HL-60 (cell line): Measurements from ENCODE around the gene FOXP2.

Experiments
- DNase-seq, 2 experiments: peaks; one replicate each; pipeline ENCODE4 v3.0.0-alpha.2; 2010 to 2020; ENCODE audit warnings: low read depth in 1 of 2, low spot score in 1 of 2
- H3K27ac ChIP-seq: fragments of 250-450 bp; sonication (Bioruptor Pico); replicated peaks from 2 replicates; pipeline ENCODE4 v1.5.1; 2020; ENCODE audit warnings: mild to moderate bottlenecking, moderate library complexity
- H3K27me3 ChIP-seq: fragments of 250-450 bp; sonication (Bioruptor Pico); 2 replicates; pipeline ENCODE4 v1.5.1; 2021; ENCODE audit warnings: mild to moderate bottlenecking, moderate library complexity; ENCODE audit not compliant: insufficient read depth, poor library complexity, severe bottlenecking
- H3K4me3 ChIP-seq: replicated peaks from 2 replicates; pipeline ENCODE4 v1.5.1; 2011; ENCODE audit warnings: mild to moderate bottlenecking, control low read depth, low read length; ENCODE audit not compliant: insufficient read depth
- CTCF ChIP-seq: IDR thresholded peaks from one replicate; pipeline ENCODE4 v1.5.1; 2011; ENCODE audit warnings: low read length, control low read depth, inconsistent platforms; ENCODE audit not compliant: insufficient read depth
- GABPA ChIP-seq: IDR thresholded peaks from 2 replicates; pipeline ENCODE4 v1.6.1; 2012; ENCODE audit warnings: low read depth
- POLR2AphosphoS5 ChIP-seq: IDR thresholded peaks from 2 replicates; pipeline ENCODE4 v1.6.1; 2012; ENCODE audit warnings: low read depth
- REST ChIP-seq: IDR thresholded peaks from 2 replicates; pipeline ENCODE4 v1.6.1; 2012; ENCODE audit warnings: low read depth; ENCODE audit not compliant: insufficient replicate concordance
- SPI1 ChIP-seq: IDR thresholded peaks from 2 replicates; pipeline ENCODE4 v1.6.1; 2012; ENCODE audit warnings: low read depth, mild to moderate bottlenecking, borderline replicate concordance

FOXP2 gene

GRCh38 chr7:114703677-114704076 lies 289.1 kb downstream of the FOXP2 start:
- Histone ChIP-seq H3K4me3 (no peak overlapping the region), H3K27me3 (no peaks in the 10 kb centered on the region), H3K27ac (no peak overlapping the region)
- no peak for DNase-seq
- TF ChIP-seq REST, result no peak
- TF ChIP-seq POLR2AphosphoS5, result no peak
- no peak for TF ChIP-seq SPI1
- no peak for TF ChIP-seq CTCF
- TF ChIP-seq GABPA, result no peak

DNA sequence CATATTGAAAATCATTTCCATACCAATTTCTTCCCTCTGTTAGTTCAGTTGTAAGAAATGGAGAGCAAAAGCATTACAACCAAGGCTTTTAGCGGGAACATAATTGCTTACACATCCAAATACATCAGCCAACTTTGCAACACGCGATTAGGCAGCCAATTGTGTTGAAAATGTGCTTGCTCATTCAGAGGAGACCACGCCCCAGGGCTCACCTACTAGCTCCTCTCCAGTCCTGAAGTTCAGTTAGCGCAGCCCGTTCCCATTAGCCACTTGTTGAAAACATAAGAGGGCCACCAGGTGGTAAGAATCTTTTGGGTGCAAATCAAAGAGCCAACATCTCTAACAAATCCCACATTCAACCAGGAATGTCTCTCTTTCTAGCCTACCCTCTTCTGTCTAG lies 294.0 kb downstream of the FOXP2 start:
- no peak for TF ChIP-seq REST
- TF ChIP-seq CTCF, result no peak
- TF ChIP-seq POLR2AphosphoS5, result no peak
- TF ChIP-seq SPI1, result no peak
- no peak for TF ChIP-seq GABPA
- H3K27me3 ChIP-seq, result no peaks in the 10 kb centered on the region
- H3K4me3 ChIP-seq, result no peak overlapping the region
- no peak for DNase-seq
- H3K27ac ChIP-seq, result no peak overlapping the region

DNA sequence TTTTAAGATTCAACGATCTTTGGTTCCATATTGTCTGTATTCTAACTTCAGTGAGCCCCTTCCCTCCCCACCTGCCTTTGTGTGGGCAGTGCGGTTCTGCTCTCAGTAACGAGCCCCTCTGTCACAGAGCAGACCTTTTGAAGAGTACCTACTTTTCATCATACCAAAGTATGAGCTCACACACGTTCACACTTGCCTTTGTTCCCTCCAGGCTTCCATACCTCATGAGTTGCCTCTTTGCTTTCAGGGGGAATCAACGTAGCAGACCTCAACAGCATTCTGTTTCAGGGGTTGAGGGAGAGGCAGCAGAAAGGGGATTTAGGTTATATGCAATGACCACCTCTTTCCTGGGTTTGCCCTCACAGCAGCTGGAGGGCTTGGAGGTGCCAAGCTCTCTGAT lies 295.9 kb downstream of the FOXP2 start:
- no peak for TF ChIP-seq GABPA
- Histone ChIP-seq H3K27me3 (no peaks in the 10 kb centered on the region), H3K27ac (no peak overlapping the region), H3K4me3 (no peak overlapping the region)
- DNase-seq, result no peak

GRCh38 chr7:114711241-114711640 lies 296.6 kb downstream of the FOXP2 start:
- no peaks in the 10 kb centered on the region for H3K27me3 ChIP-seq
- TF ChIP-seq SPI1 (no peak), CTCF (no peak), POLR2AphosphoS5 (no peak), REST (no peak), GABPA (no peak)
- H3K4me3 ChIP-seq, result no peak overlapping the region
- DNase-seq, result no peak
- H3K27ac ChIP-seq, result no peak overlapping the region
